Neural cell (in vitro differentiated cells): Measurements from ENCODE around the gene ACACA.

ENCODE experiments used
- CTCF ChIP-seq: fragments of 450-650 bp; IDR thresholded peaks from 2 replicates; pipeline ENCODE4 v1.5.1; 2014; ENCODE audit warnings: antibody characterized with exemption, mild to moderate bottlenecking, moderate library complexity; ENCODE audit not compliant: poor library complexity, severe bottlenecking
- EP300 ChIP-seq: fragments of 450-650 bp; conservative IDR thresholded peaks from 2 replicates; pipeline ENCODE4 v1.6.1; 2014; ENCODE audit warnings: antibody characterized with exemption, mild to moderate bottlenecking, moderate library complexity; ENCODE audit not compliant: poor library complexity, severe bottlenecking
- EZH2 ChIP-seq: fragments of 200-600, 300-800 bp; shearing (Covaris generic), sonication (generic); IDR thresholded peaks from 2 replicates; pipeline ENCODE4 v1.6.1; 2014; ENCODE audit warnings: antibody characterized with exemption, low read length, borderline replicate concordance, mild to moderate bottlenecking; ENCODE audit not compliant: insufficient read depth, poor library complexity, severe bottlenecking
- MXI1 ChIP-seq: fragments of 450-650 bp; conservative IDR thresholded peaks from 2 replicates; pipeline ENCODE4 v1.6.1; 2014; ENCODE audit warnings: antibody characterized with exemption, mild to moderate bottlenecking; ENCODE audit not compliant: poor library complexity, severe bottlenecking
- POLR2AphosphoS5 ChIP-seq: IDR thresholded peaks from 2 replicates; pipeline ENCODE4 v1.6.1; 2012
- RAD21 ChIP-seq: fragments of 450-650 bp; conservative IDR thresholded peaks from 2 replicates; pipeline ENCODE4 v1.6.1; 2014; ENCODE audit warnings: antibody characterized with exemption, mild to moderate bottlenecking, moderate library complexity
- REST ChIP-seq: IDR thresholded peaks from 2 replicates; pipeline ENCODE4 v1.6.1; 2012; ENCODE audit warnings: borderline replicate concordance
- SMC3 ChIP-seq: fragments of 450-650 bp; conservative IDR thresholded peaks from 2 replicates; pipeline ENCODE4 v1.6.1; 2014; ENCODE audit warnings: antibody characterized with exemption, mild to moderate bottlenecking, moderate library complexity; ENCODE audit not compliant: poor library complexity
- TAF1 ChIP-seq: IDR thresholded peaks from 2 replicates; pipeline ENCODE4 v1.6.1; 2012; ENCODE audit warnings: low read depth

DNA sequence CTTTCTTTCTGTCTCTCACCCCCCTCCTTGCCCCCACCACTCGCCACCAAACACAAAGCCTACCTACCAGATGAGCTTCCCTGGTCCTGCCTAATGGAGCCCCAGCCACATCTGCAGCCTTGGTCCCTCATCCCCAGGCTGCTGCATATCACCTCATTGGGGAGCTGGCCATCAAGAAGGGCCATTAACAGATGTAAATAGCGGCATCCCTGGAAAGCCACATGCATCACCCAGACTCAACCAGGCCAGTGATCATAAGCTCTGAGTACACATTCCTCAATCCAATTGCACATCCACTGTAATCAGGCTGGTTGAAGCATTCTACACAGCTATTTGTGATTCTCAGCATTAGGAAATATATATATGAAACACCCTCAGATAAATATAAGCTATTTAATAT, 242.6 kb downstream of the ACACA start:
- TF ChIP-seq CTCF (no peak), RAD21 (no peak), EP300 (no peak), POLR2AphosphoS5 (no peak), SMC3 (no peak), EZH2 (no peak), MXI1 (no peak), REST (no peak), TAF1 (no peak)
